HCT116 (cell line): ENCODE results near the gene FOXK1. TPM values are rescaled to one million over a fixed set of nuclear protein-coding genes. Genes with fewer than 3 reads are reported as not detected.

Source experiments
- ATAC-seq: fragments of 200-7000 bp; cut with Tn5 transposase; 2 replicates; pipeline ENCODE4 v1.9.1; 2020; ENCODE audit warnings: mild to moderate bottlenecking, moderate library complexity
- BruUV-seq: library from RNA; stranded (reverse); fragments of 400-500 nt; replicated peaks from 2 replicates; lab custom pipeline; 2021; lab: Mats Ljungman, UMichigan
- CTCF ChIA-PET: fragments of 300-600 bp; sonication (Branson Sonifier 250); formaldehyde crosslinking; loops from one replicate; lab custom pipeline; 2021; ENCODE audit warnings: antibody characterized with exemption; lab: Charles Lee
- POLR2A ChIA-PET: fragments of 300-600, 350-600 bp; sonication (Branson Sonifier 250); formaldehyde crosslinking; loops from one replicate; lab custom pipeline; 2021; ENCODE audit warnings: antibody characterized with exemption; lab: Charles Lee
- RAD21 ChIA-PET, 2 experiments: fragments of 300-600 bp; sonication (Branson Sonifier 250); formaldehyde crosslinking; loops; one replicate each; lab custom pipeline; 2023; ENCODE audit warnings: low total read pairs in 2 of 2; ENCODE audit not compliant: uncharacterized antibody in 2 of 2, unreplicated experiment in 2 of 2, low non-redundant PET in 1 of 2; lab: Charles Lee
- DNase-seq: peaks from one replicate; pipeline ENCODE4 v3.0.0-alpha.2; 2010; ENCODE audit warnings: low read depth, low spot score
- H2AFZ ChIP-seq: fragments of 200-600 bp; shearing (Covaris generic), sonication (generic); 2 replicates; pipeline ENCODE4 v1.6.1; 2017; ENCODE audit warnings: low read depth, mixed run types, mixed read lengths, antibody characterized with exemption, low read length; ENCODE audit not compliant: poor library complexity, severe bottlenecking
- H3K27ac ChIP-seq: 2 replicates; pipeline ENCODE4 v1.5.1; 2012; ENCODE audit warnings: low read depth, low read length
- H3K27me3 ChIP-seq: fragments of 200-600 bp; sonication (generic); 2 replicates; pipeline ENCODE4 v1.6.1; 2016; ENCODE audit warnings: mixed run types, low read length, mixed read lengths; ENCODE audit not compliant: insufficient read depth
- H3K36me3 ChIP-seq, 2 experiments: fragments of 200-500 bp in 1 of 2; fragments of 200-600 bp in 1 of 2; sonication (Bioruptor generic) in 1 of 2; sonication (generic) in 1 of 2; 2 replicates each; pipeline versions ENCODE4 v1.5.1 to v1.6.1; 2014 to 2016; ENCODE audit warnings: low read length in 2 of 2, inconsistent platforms in 1 of 2, mixed read lengths in 1 of 2, mixed run types in 1 of 2; ENCODE audit not compliant: insufficient read depth in 2 of 2, control insufficient read depth in 1 of 2
- H3K4me1 ChIP-seq, 2 experiments: fragments of 200-600 bp in 1 of 2; sonication (generic) in 1 of 2; 2 replicates each; pipeline versions ENCODE4 v1.5.1 to v1.6.1; 2012 to 2017; ENCODE audit warnings: low read length in 2 of 2, inconsistent platforms in 1 of 2, mild to moderate bottlenecking in 1 of 2, mixed read lengths in 1 of 2, mixed run types in 1 of 2, moderate library complexity in 1 of 2; ENCODE audit not compliant: insufficient read depth in 2 of 2, control insufficient read depth in 1 of 2
- H3K4me2 ChIP-seq: fragments of 200-600 bp; sonication (generic); 2 replicates; pipeline ENCODE4 v1.6.1; 2017; ENCODE audit warnings: mixed run types, low read length, mixed read lengths
- H3K4me3 ChIP-seq, 2 experiments: fragments of 200-600 bp in 1 of 2; sonication (generic) in 1 of 2; replicated peaks in 1 of 2; 2 replicates each; pipeline ENCODE4 v1.5.1; 2011 to 2016; ENCODE audit warnings: low read length in 2 of 2, control low read depth in 1 of 2, low read depth in 1 of 2, mild to moderate bottlenecking in 1 of 2, mixed read lengths in 1 of 2, mixed run types in 1 of 2
- H3K79me2 ChIP-seq: fragments of 200-600 bp; sonication (generic); 2 replicates; pipeline ENCODE4 v1.6.1; 2017; ENCODE audit warnings: mild to moderate bottlenecking, mixed run types, low read length, moderate library complexity, mixed read lengths; ENCODE audit not compliant: insufficient read depth
- H3K9ac ChIP-seq: fragments of 200-600 bp; sonication (generic); 2 replicates; pipeline ENCODE4 v1.6.1; 2016; ENCODE audit warnings: low read length, mixed read lengths
- H3K9me2 ChIP-seq: fragments of 200-600 bp; sonication (generic), shearing (Covaris generic); 2 replicates; pipeline ENCODE4 v1.6.1; 2017; ENCODE audit warnings: mixed run types, mild to moderate bottlenecking, moderate library complexity; ENCODE audit not compliant: insufficient read depth
- H3K9me3 ChIP-seq, 2 experiments: fragments of 200-500 bp in 1 of 2; fragments of 200-600 bp in 1 of 2; sonication (Bioruptor generic) in 1 of 2; sonication (generic) in 1 of 2; 2 replicates each; pipeline ENCODE4 v1.6.1; 2014 to 2017; ENCODE audit warnings: low read length in 2 of 2, mixed read lengths in 2 of 2, inconsistent platforms in 1 of 2, low read depth in 1 of 2, mild to moderate bottlenecking in 1 of 2, mixed run types in 1 of 2, moderate library complexity in 1 of 2; ENCODE audit not compliant: control insufficient read depth in 1 of 2, insufficient read depth in 1 of 2
- H4K20me1 ChIP-seq: fragments of 200-600 bp; sonication (generic), shearing (Covaris generic); 2 replicates; pipeline ENCODE4 v1.6.1; 2017; ENCODE audit warnings: mixed run types, mild to moderate bottlenecking, moderate library complexity; ENCODE audit not compliant: insufficient read depth
- CBX3 ChIP-seq: IDR thresholded peaks from 2 replicates; pipeline ENCODE4 v1.6.1; 2012; ENCODE audit warnings: low read depth
- CEBPB ChIP-seq: IDR thresholded peaks from 2 replicates; pipeline ENCODE4 v1.6.1; 2012; ENCODE audit warnings: low read depth
- EZH2 ChIP-seq: fragments of 200-600 bp; sonication (generic); IDR thresholded peaks from 2 replicates; pipeline ENCODE4 v1.6.1; 2017; ENCODE audit warnings: antibody characterized with exemption, mixed run types
- POLR2A ChIP-seq: IDR thresholded peaks from 2 replicates; pipeline ENCODE4 v1.7.0; 2011; ENCODE audit warnings: borderline replicate concordance; ENCODE audit not compliant: insufficient read depth, insufficient read length; ENCODE audit errors: extremely low read depth
- POLR2AphosphoS5 ChIP-seq: IDR thresholded peaks from 2 replicates; pipeline ENCODE4 v1.6.1; 2011; ENCODE audit warnings: mild to moderate bottlenecking, low read depth, low read length, moderate library complexity
- RAD21 ChIP-seq: IDR thresholded peaks from 2 replicates; pipeline ENCODE4 v1.6.1; 2012; ENCODE audit warnings: low read depth, mild to moderate bottlenecking
- REST ChIP-seq: IDR thresholded peaks from 2 replicates; pipeline ENCODE4 v1.6.1; 2012; ENCODE audit warnings: low read depth
- TCF7L2 ChIP-seq: IDR thresholded peaks from 2 replicates; pipeline ENCODE4 v1.7.0; 2011; ENCODE audit warnings: borderline replicate concordance, inconsistent platforms; ENCODE audit not compliant: insufficient read depth, insufficient read length; ENCODE audit errors: extremely low read depth
- YY1 ChIP-seq: IDR thresholded peaks from 2 replicates; pipeline ENCODE4 v1.6.1; 2011; ENCODE audit warnings: low read length, low read depth, moderate library complexity, mild to moderate bottlenecking; ENCODE audit not compliant: insufficient replicate concordance; ENCODE audit errors: extremely low read depth
- ZBTB33 ChIP-seq: IDR thresholded peaks from 2 replicates; pipeline ENCODE4 v1.6.1; 2011; ENCODE audit warnings: mild to moderate bottlenecking, low read length, moderate library complexity; ENCODE audit not compliant: insufficient replicate concordance; ENCODE audit errors: extremely low read depth
- ZFX ChIP-seq: fragments of 450-650 bp; IDR thresholded peaks from 2 replicates; pipeline ENCODE4 v1.6.1; 2017
- intact Hi-C: fragments of 100-400 bp; cut with micrococcal nuclease; formaldehyde crosslinking; loops from 2 replicates; pipeline ENCODE4 v1.10.0; 2022
- total RNA-seq: library from RNA; stranded (reverse); gene quantifications from one replicate; pipeline ENCODE4 v1.2.1, GENCODE V29; 2021; ENCODE audit not compliant: unreplicated experiment
- TF ChIP-seq, protein P1 (sequence below), 3 experiments: fragments of 200-600 bp in 1 of 3; sonication (generic) in 1 of 3; IDR thresholded peaks in 2 of 3; conservative IDR thresholded peaks in 1 of 3; 2 replicates each; pipeline ENCODE4 v1.5.1; 2012 to 2017; ENCODE audit warnings: low read depth in 2 of 3, low read length in 2 of 3, antibody characterized with exemption in 1 of 3, borderline replicate concordance in 1 of 3, control low read depth in 1 of 3, mild to moderate bottlenecking in 1 of 3, mixed read lengths in 1 of 3, mixed run types in 1 of 3, moderate library complexity in 1 of 3; ENCODE audit not compliant: insufficient read depth in 1 of 3

FOXK1 gene
- total RNA-seq, 1 experiment from 2014 or later = 60.5 TPM

- no peaks in the 10 kb centered on the region for H3K36me3 ChIP-seq
- no peak overlapping the region for H2AFZ ChIP-seq
- peaks cover 2 to 14% of the 10 kb centered on the region in 2 experiments; a peak in 3 of 4 replicates for H3K4me1 ChIP-seq
- no peak overlapping the region for H3K27ac ChIP-seq
- H3K9me3 ChIP-seq = no peaks in the 10 kb centered on the region
- no peaks in the 10 kb centered on the region for H3K27me3 ChIP-seq
- no peaks in the 10 kb centered on the region for H3K9me2 ChIP-seq
- no peak overlapping the region for H3K4me3 ChIP-seq
- ChIA-PET RAD21 (no interaction called here), CTCF (no interaction called here), POLR2A (interaction anchor here (0.6 kb wide), 1 partner anchor 8 kb away, joined by 3 read pairs; no protein-coding TSS in a partner anchor)
- H3K9ac ChIP-seq = no peak overlapping the region
- TF ChIP-seq EZH2 = no peak
- H4K20me1 ChIP-seq = no peaks in the 10 kb centered on the region
- no TSS peak for BruUV-seq
- H3K4me2 ChIP-seq = no peak overlapping the region
- intact Hi-C loops = no loop called here
- no peaks in the 10 kb centered on the region for H3K79me2 ChIP-seq
- DNase-seq = no peak
- no peak for ATAC-seq
Measured at GRCh38 chr7:4790078-4790465, 108.0 kb downstream of the FOXK1 start.

GRCh38 chr7:4790516-4790991 is 108.5 kb downstream of the FOXK1 start:
- ChIA-PET CTCF (no interaction called here), POLR2A (interaction anchor here (0.6 kb wide), 1 partner anchor 7 kb away, joined by 3 read pairs; no protein-coding TSS in a partner anchor), RAD21 (no interaction called here)
- Histone ChIP-seq H3K4me3 (no peak overlapping the region), H3K36me3 (no peaks in the 10 kb centered on the region), H3K9me2 (no peaks in the 10 kb centered on the region), H3K9ac (no peak overlapping the region), H2AFZ (no peak overlapping the region), H3K9me3 (no peaks in the 10 kb centered on the region), H3K79me2 (no peaks in the 10 kb centered on the region), H3K27ac (no peak overlapping the region), H4K20me1 (no peaks in the 10 kb centered on the region), H3K4me1 (peaks cover 2 to 14% of the 10 kb centered on the region in 2 experiments; a peak in 3 of 4 replicates), H3K4me2 (no peak overlapping the region), H3K27me3 (no peaks in the 10 kb centered on the region)
- intact Hi-C loops = no loop called here
- ATAC-seq = no peak
- DNase-seq = no peak
- BruUV-seq = no TSS peak
- no peak for TF ChIP-seq ZBTB33
- TF ChIP-seq POLR2AphosphoS5 = no peak
- TF ChIP-seq, protein P1, sequence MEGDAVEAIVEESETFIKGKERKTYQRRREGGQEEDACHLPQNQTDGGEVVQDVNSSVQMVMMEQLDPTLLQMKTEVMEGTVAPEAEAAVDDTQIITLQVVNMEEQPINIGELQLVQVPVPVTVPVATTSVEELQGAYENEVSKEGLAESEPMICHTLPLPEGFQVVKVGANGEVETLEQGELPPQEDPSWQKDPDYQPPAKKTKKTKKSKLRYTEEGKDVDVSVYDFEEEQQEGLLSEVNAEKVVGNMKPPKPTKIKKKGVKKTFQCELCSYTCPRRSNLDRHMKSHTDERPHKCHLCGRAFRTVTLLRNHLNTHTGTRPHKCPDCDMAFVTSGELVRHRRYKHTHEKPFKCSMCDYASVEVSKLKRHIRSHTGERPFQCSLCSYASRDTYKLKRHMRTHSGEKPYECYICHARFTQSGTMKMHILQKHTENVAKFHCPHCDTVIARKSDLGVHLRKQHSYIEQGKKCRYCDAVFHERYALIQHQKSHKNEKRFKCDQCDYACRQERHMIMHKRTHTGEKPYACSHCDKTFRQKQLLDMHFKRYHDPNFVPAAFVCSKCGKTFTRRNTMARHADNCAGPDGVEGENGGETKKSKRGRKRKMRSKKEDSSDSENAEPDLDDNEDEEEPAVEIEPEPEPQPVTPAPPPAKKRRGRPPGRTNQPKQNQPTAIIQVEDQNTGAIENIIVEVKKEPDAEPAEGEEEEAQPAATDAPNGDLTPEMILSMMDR (IDR thresholded peaks at IDR 0.05 in 2 of 3, conservative IDR thresholded peaks at IDR 0.05 in 1 of 3; ENCODE audit: borderline replicate concordance in 1 of 3, insufficient read depth in 1 of 3, low read depth in 2 of 3, low read length in 2 of 3) = no peak
- TF ChIP-seq CBX3 = no peak
- TF ChIP-seq POLR2A = no peak
- TF ChIP-seq RAD21 = no peak
- TF ChIP-seq YY1 = no peak
- no peak for TF ChIP-seq TCF7L2
- no peak for TF ChIP-seq CEBPB
- no peak for TF ChIP-seq REST
- TF ChIP-seq ZFX = no peak
